Measurements from ENCODE around the gene ACTMAP. TPM values are rescaled to one million over a fixed set of nuclear protein-coding genes. Genes with fewer than 3 reads are reported as not detected.

The ACTMAP gene
- total RNA-seq, 1 donor from 2014 or later, result 1.9 TPM

GRCh38 chr19:40703029-40703755 lies 47.1 kb downstream of the ACTMAP start:
- Mint-ChIP-seq H3K36me3 (peaks cover 28% of the 10 kb centered on the region), H3K9me3 (no peaks in the 10 kb centered on the region), H3K4me1 (peaks cover 8% of the 10 kb centered on the region), H3K27ac (peak overlapping the region; percentile 81), H3K27me3 (ENCODE audit: insufficient read depth, low read depth) (peaks cover 2% of the 10 kb centered on the region), H3K4me3 (no peak overlapping the region)
- no peak overlapping the region for H3K4me2 ChIP-seq
- no peaks in the 10 kb centered on the region for H3K27me3 ChIP-seq
- peak overlapping the region; percentile 62 for H3K9ac ChIP-seq
- no peaks in the 10 kb centered on the region for H4K20me1 ChIP-seq (ENCODE audit: low read depth)
- no peaks in the 10 kb centered on the region for H3K79me2 ChIP-seq (ENCODE audit: low read depth)
- TF ChIP-seq EZH2phosphoT487 (IDR thresholded peaks at IDR 0.05), result no peak
- H3K4me3 ChIP-seq, result no peak overlapping the region
- DNase-seq (ENCODE audit: low spot score), result no peak
- no peaks in the 10 kb centered on the region for H3K4me1 ChIP-seq
- no peaks in the 10 kb centered on the region for H3K36me3 ChIP-seq
- H3F3A ChIP-seq (ENCODE audit: low read depth), result no peaks in the 10 kb centered on the region
- H3K9me3 ChIP-seq (ENCODE audit: low read depth), result no peaks in the 10 kb centered on the region
- no peak overlapping the region for H3K27ac ChIP-seq
- H2AFZ ChIP-seq (replicated peaks), result no peak overlapping the region

- Histone ChIP-seq H3K9me3 (ENCODE audit: low read depth) (no peaks in the 10 kb centered on the region), H4K20me1 (ENCODE audit: low read depth) (no peaks in the 10 kb centered on the region), H3K4me3 (no peak overlapping the region), H2AFZ (replicated peaks) (no peak overlapping the region), H3K27me3 (no peaks in the 10 kb centered on the region), H3K79me2 (ENCODE audit: low read depth) (no peaks in the 10 kb centered on the region), H3K4me1 (no peaks in the 10 kb centered on the region), H3K9ac (peak overlapping the region; percentile 62), H3K27ac (no peak overlapping the region), H3F3A (ENCODE audit: low read depth) (no peaks in the 10 kb centered on the region), H3K36me3 (no peaks in the 10 kb centered on the region), H3K4me2 (no peak overlapping the region)
- H3K27me3 Mint-ChIP-seq (ENCODE audit: insufficient read depth, low read depth), result peaks cover 2% of the 10 kb centered on the region
- H3K4me1 Mint-ChIP-seq, result peaks cover 8% of the 10 kb centered on the region
- peak overlapping the region; percentile 4 for H3K4me3 Mint-ChIP-seq
- H3K27ac Mint-ChIP-seq, result peak overlapping the region; percentile 89
- peak; percentile 70 for DNase-seq (ENCODE audit: low spot score)
- no peaks in the 10 kb centered on the region for H3K9me3 Mint-ChIP-seq
- H3K36me3 Mint-ChIP-seq, result peaks cover 27% of the 10 kb centered on the region
- TF ChIP-seq, protein P1, sequence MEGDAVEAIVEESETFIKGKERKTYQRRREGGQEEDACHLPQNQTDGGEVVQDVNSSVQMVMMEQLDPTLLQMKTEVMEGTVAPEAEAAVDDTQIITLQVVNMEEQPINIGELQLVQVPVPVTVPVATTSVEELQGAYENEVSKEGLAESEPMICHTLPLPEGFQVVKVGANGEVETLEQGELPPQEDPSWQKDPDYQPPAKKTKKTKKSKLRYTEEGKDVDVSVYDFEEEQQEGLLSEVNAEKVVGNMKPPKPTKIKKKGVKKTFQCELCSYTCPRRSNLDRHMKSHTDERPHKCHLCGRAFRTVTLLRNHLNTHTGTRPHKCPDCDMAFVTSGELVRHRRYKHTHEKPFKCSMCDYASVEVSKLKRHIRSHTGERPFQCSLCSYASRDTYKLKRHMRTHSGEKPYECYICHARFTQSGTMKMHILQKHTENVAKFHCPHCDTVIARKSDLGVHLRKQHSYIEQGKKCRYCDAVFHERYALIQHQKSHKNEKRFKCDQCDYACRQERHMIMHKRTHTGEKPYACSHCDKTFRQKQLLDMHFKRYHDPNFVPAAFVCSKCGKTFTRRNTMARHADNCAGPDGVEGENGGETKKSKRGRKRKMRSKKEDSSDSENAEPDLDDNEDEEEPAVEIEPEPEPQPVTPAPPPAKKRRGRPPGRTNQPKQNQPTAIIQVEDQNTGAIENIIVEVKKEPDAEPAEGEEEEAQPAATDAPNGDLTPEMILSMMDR (IDR thresholded peaks at IDR 0.05), result peak; percentile 53
- TF ChIP-seq EZH2phosphoT487 (IDR thresholded peaks at IDR 0.05), result no peak
- TF ChIP-seq EZH2 (IDR thresholded peaks at IDR 0.05), result no peak
Observed at GRCh38 chr19:40702337-40703012, 47.8 kb downstream of the ACTMAP start.

- Mint-ChIP-seq H3K4me3 (no peak overlapping the region), H3K9me3 (no peaks in the 10 kb centered on the region), H3K4me1 (peaks cover 8% of the 10 kb centered on the region), H3K27me3 (ENCODE audit: insufficient read depth, low read depth) (peaks cover 2% of the 10 kb centered on the region), H3K27ac (no peak overlapping the region), H3K36me3 (peaks cover 28% of the 10 kb centered on the region)
- no peaks in the 10 kb centered on the region for H4K20me1 ChIP-seq (ENCODE audit: low read depth)
- TF ChIP-seq, protein P1 (IDR thresholded peaks at IDR 0.05), result no peak
- TF ChIP-seq EZH2 (IDR thresholded peaks at IDR 0.05) (no peak), EZH2phosphoT487 (IDR thresholded peaks at IDR 0.05) (no peak)
- no peak for DNase-seq (ENCODE audit: low spot score)
- H3K9ac ChIP-seq, result no peak overlapping the region
- H3K4me3 ChIP-seq, result no peak overlapping the region
- no peak overlapping the region for H2AFZ ChIP-seq (replicated peaks)
- no peaks in the 10 kb centered on the region for H3F3A ChIP-seq (ENCODE audit: low read depth)
- H3K27me3 ChIP-seq, result no peaks in the 10 kb centered on the region
- no peaks in the 10 kb centered on the region for H3K36me3 ChIP-seq
- H3K27ac ChIP-seq, result no peak overlapping the region
- no peaks in the 10 kb centered on the region for H3K4me1 ChIP-seq
- H3K9me3 ChIP-seq (ENCODE audit: low read depth), result no peaks in the 10 kb centered on the region
- no peaks in the 10 kb centered on the region for H3K79me2 ChIP-seq (ENCODE audit: low read depth)
- no peak overlapping the region for H3K4me2 ChIP-seq
Observed at GRCh38 chr19:40701758-40702157, 48.5 kb downstream of the ACTMAP start.

DNA sequence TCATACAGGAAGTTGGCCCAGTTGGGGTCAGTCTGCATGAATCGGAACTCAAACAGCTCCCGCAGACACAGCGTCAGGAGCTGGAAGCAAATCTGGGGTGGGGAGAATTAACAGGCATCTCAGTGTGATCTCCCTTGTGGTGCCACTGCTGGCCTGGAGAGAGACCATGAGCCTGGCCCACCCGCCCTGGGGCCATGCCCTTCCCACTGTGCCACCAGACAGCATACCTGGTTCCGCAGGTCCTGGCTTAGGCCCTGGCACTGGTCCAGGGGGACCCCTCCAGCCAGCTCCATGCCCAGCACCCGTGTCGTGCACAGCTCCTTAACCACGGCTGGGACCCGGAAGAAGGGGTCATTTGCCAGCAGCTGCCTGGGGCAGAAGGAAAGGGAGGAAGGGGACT lies 50.2 kb downstream of the ACTMAP start:
- Histone ChIP-seq H3K9ac (no peak overlapping the region), H3K36me3 (no peaks in the 10 kb centered on the region), H4K20me1 (ENCODE audit: low read depth) (no peaks in the 10 kb centered on the region), H3F3A (ENCODE audit: low read depth) (no peaks in the 10 kb centered on the region), H3K4me1 (no peaks in the 10 kb centered on the region), H3K79me2 (ENCODE audit: low read depth) (no peaks in the 10 kb centered on the region), H3K4me3 (no peak overlapping the region), H3K27me3 (no peaks in the 10 kb centered on the region), H3K27ac (no peak overlapping the region), H2AFZ (replicated peaks) (no peak overlapping the region), H3K9me3 (ENCODE audit: low read depth) (no peaks in the 10 kb centered on the region), H3K4me2 (no peak overlapping the region)
- Mint-ChIP-seq H3K4me1 (peaks cover 8% of the 10 kb centered on the region), H3K4me3 (no peak overlapping the region), H3K36me3 (peaks cover 27% of the 10 kb centered on the region), H3K27ac (no peak overlapping the region), H3K9me3 (no peaks in the 10 kb centered on the region), H3K27me3 (ENCODE audit: insufficient read depth, low read depth) (peaks cover 2% of the 10 kb centered on the region)
- DNase-seq (ENCODE audit: low spot score), result no peak
- TF ChIP-seq, protein P1 (IDR thresholded peaks at IDR 0.05), result no peak
- TF ChIP-seq EZH2phosphoT487 (IDR thresholded peaks at IDR 0.05) (no peak), EZH2 (IDR thresholded peaks at IDR 0.05) (no peak)
